Measurements from ENCODE around the gene PPP1R15A. TPM values are rescaled to one million over a fixed set of nuclear protein-coding genes. Genes with fewer than 3 reads are reported as not detected.
A peak's percentile ranks its signal among the peaks of the same experiment; 100 is the strongest.

The PPP1R15A gene
- total and polyA plus RNA-seq, 2 of the 8 experiments (the other 6 are each of a cell fraction or from before 2014, with no cell fraction given) = 4.1 to 14.0 TPM

GRCh38 chr19:48837687-48838086, 34.5 kb upstream of the PPP1R15A start:
- Histone ChIP-seq H3K23ac (ENCODE audit: insufficient read length) (no peak overlapping the region), H3K4me3 (ENCODE audit: extremely low read depth in 1 of 4, insufficient read depth in 2 of 4, low read depth in 3 of 4, low read length in 4 of 4) (peak overlapping the region; percentile 42 to 70 (median 53)), H2BK5ac (ENCODE audit: low read depth, low read length) (no peak overlapping the region), H3K79me2 (ENCODE audit: control insufficient read depth in 1 of 2, insufficient read depth in 2 of 2, low read length in 2 of 2) (no peaks in the 10 kb centered on the region), H3K79me1 (ENCODE audit: low read depth, low read length) (no peaks in the 10 kb centered on the region), H2AFZ (ENCODE audit: low read length) (no peak overlapping the region), H3K9ac (replicated peaks in 1 of 4; ENCODE audit: extremely low read depth in 1 of 4, low read depth in 3 of 4, low read length in 3 of 4) (no peak overlapping the region), H3K14ac (ENCODE audit: insufficient read length) (no peak overlapping the region), H3K4ac (replicated peaks; ENCODE audit: insufficient read length, low read depth, low read length) (no peak overlapping the region), H3K27ac (ENCODE audit: low read depth, low read length) (no peak overlapping the region), H4K8ac (ENCODE audit: extremely low read depth, insufficient read depth, low read length) (peak overlapping the region; percentile 93; the same call in 1 of the 2 replicates), H3K27me3 (replicated peaks in 1 of 4; ENCODE audit: control insufficient read depth in 3 of 4, extremely low read depth in 1 of 4, insufficient read depth in 3 of 4, low read length in 3 of 4) (no peaks in the 10 kb centered on the region), H3K36me3 (ENCODE audit: control insufficient read depth in 2 of 4, insufficient read depth in 4 of 4, low read length in 3 of 4) (peaks cover 0 to 7% (median 2%) of the 10 kb centered on the region in 4 experiments; a peak in 5 of 8 replicates), H4K20me1 (replicated peaks in 1 of 2; ENCODE audit: control insufficient read depth in 1 of 2, insufficient read depth in 2 of 2, low read length in 2 of 2) (no peaks in the 10 kb centered on the region), H3K56ac (replicated peaks; ENCODE audit: insufficient read length, low read depth, low read length) (no peak overlapping the region), H3K4me2 (ENCODE audit: insufficient read depth in 1 of 2, low read depth in 2 of 2, low read length in 2 of 2) (peak overlapping the region; percentile 50 to 81), H3K23me2 (ENCODE audit: low read depth, low read length) (peaks cover 11% of the 10 kb centered on the region; the same call in 1 of the 2 replicates), H3K9me3 (ENCODE audit: insufficient read depth in 2 of 2, low read depth in 1 of 2, low read length in 1 of 2) (no peaks in the 10 kb centered on the region), H3K4me1 (replicated peaks in 1 of 4; ENCODE audit: control insufficient read depth in 3 of 4, insufficient read depth in 4 of 4, low read length in 3 of 4) (peaks cover 0 to 2% (median 0%) of the 10 kb centered on the region in 4 experiments; a peak in 2 of 7 replicates), H2AK5ac (ENCODE audit: low read depth, low read length) (no peak overlapping the region), H2BK15ac (ENCODE audit: low read length) (no peak overlapping the region), H4K5ac (ENCODE audit: insufficient read length, low read depth, low read length) (no peak overlapping the region), H2BK120ac (replicated peaks; ENCODE audit: low read depth, low read length) (no peak overlapping the region), H2BK20ac (ENCODE audit: low read length) (no peak overlapping the region), H3K18ac (ENCODE audit: extremely low read depth, low read length) (no peak overlapping the region), H2BK12ac (ENCODE audit: low read depth, low read length) (no peak overlapping the region), H4K91ac (replicated peaks; ENCODE audit: insufficient read length, low read length) (no peak overlapping the region)
- TF ChIP-seq CREB1 (IDR thresholded peaks at IDR 0.05) = peak; percentile 63
- no peak for TF ChIP-seq CBX5 (IDR thresholded peaks at IDR 0.05; ENCODE audit: low read depth, low read length)
- TF ChIP-seq POLR2A (IDR thresholded peaks at IDR 0.05; ENCODE audit: control extremely low read depth in 1 of 2, low read depth in 2 of 2, low read length in 2 of 2) = no peak
- TF ChIP-seq SIN3A (conservative IDR thresholded peaks at IDR 0.05 in 1 of 2, IDR thresholded peaks at IDR 0.05 in 1 of 2; ENCODE audit: low read depth in 1 of 2, low read length in 2 of 2) = 0 out of 4 replicates have a peak, but pooled peaks of 1 of the 2 experiments have one; percentile 5
- TF ChIP-seq CTBP2 (IDR thresholded peaks at IDR 0.05; ENCODE audit: borderline replicate concordance, insufficient read depth, insufficient read length, low read length) = no peak
- TF ChIP-seq POU5F1 (IDR thresholded peaks at IDR 0.05; ENCODE audit: low read depth, low read length) = no peak
- TF ChIP-seq MAX (IDR thresholded peaks at IDR 0.05) = no peak
- DNase-seq (ENCODE audit: low read depth in 1 of 2, low spot score in 2 of 2) = peak in 1 of 2 experiments; percentile 58
- 50% methylated on average over 6 of the region's 9 CpGs; no CpG with 5 or more reads in 1 of the 2 experiments for WGBS, 2 experiments (ENCODE audit: extremely low coverage in 1 of 2, insufficient coverage in 1 of 2, insufficient read length in 1 of 2, insufficient replicate concordance in 2 of 2, low coverage in 1 of 2, low lambda C conversion rate in 2 of 2, missing lambda C conversion rate in 1 of 2)
- FAIRE-seq = no peak
- ChIA-PET POLR2A (ENCODE audit: partially characterized antibody) (interaction anchor here (0.7 to 2.5 kb wide), 13 partner anchors 12 to 154 kb away, joined by 3 to 15 read pairs (median 3); partner anchors contain the start of genes FUT2 and PPP1R15A), CTCF (ENCODE audit: partially characterized antibody) (interaction anchor here (0.6 to 3.3 kb wide), 9 partner anchors 11 to 162 kb away, joined by 3 to 25 read pairs (median 5); no protein-coding TSS in a partner anchor)

Measured in H1 (cell line).